Cerebellar nuclear complex (tissue), 1 donor: ENCODE results near the gene TOR1AIP2.
A peak's percentile ranks its signal among the peaks of the same experiment; 100 is the strongest.

Experiments used
- DNase-seq, 2 experiments: peaks; one replicate each; lab custom pipeline; 2025; lab: John Stamatoyannopoulos, UW

Gene TOR1AIP2

GRCh38 chr1:179877586-179878265, at the start of gene TOR1AIP2:
TOR1AIP2 (minus strand) TSS chr1:179877803; CDS start chr1:179852665, 25,138 bp downstream.
- DNase-seq = peak; percentile 36 to 87

- no peak for DNase-seq
Measured at GRCh38 chr1:179926850-179927205, 49.2 kb upstream of the TOR1AIP2 start.

- DNase-seq = no peak
Measured at GRCh38 chr1:179925922-179926849, 48.6 kb upstream of the TOR1AIP2 start.

GRCh38 chr1:179925302-179925701, 47.7 kb upstream of the TOR1AIP2 start:
- DNase-seq = no peak

GRCh38 chr1:179924268-179924667, 46.7 kb upstream of the TOR1AIP2 start:
- no peak for DNase-seq

- DNase-seq = no peak
Measured at GRCh38 chr1:179923029-179923428, 45.4 kb upstream of the TOR1AIP2 start.

GRCh38 chr1:179921981-179922872, 44.6 kb upstream of the TOR1AIP2 start:
- no peak for DNase-seq

- DNase-seq = no peak
Measured at GRCh38 chr1:179921472-179921871, 43.9 kb upstream of the TOR1AIP2 start.

GRCh38 chr1:179917601-179918429, 40.2 kb upstream of the TOR1AIP2 start:
- no peak for DNase-seq

GRCh38 chr1:179911812-179912211, 34.2 kb upstream of the TOR1AIP2 start:
- DNase-seq = no peak

- DNase-seq = no peak
Measured at GRCh38 chr1:179910934-179911333, 33.3 kb upstream of the TOR1AIP2 start.

GRCh38 chr1:179889589-179889988, 12.0 kb upstream of the TOR1AIP2 start:
- no peak for DNase-seq

- DNase-seq = no peak
Measured at GRCh38 chr1:179888071-179888470, 10.5 kb upstream of the TOR1AIP2 start.

GRCh38 chr1:179883745-179884138, 6.1 kb upstream of the TOR1AIP2 start:
- DNase-seq = no peak

GRCh38 chr1:179883040-179883744, 5.6 kb upstream of the TOR1AIP2 start:
- DNase-seq = no peak

GRCh38 chr1:179882253-179883039, 4.8 kb upstream of the TOR1AIP2 start, which contains the start of gene TOR1AIP1:
TOR1AIP1 (plus strand) TSS chr1:179882285; CDS start chr1:179882503, 218 bp downstream.
- DNase-seq = peak; percentile 57 to 85

- DNase-seq = peak; percentile 50 to 85
Measured at GRCh38 chr1:179881642-179882252, 4.1 kb upstream of the TOR1AIP2 start.

- DNase-seq = no peak
Measured at GRCh38 chr1:179879797-179880196, 2.2 kb upstream of the TOR1AIP2 start.

GRCh38 chr1:179876300-179876715, 1.3 kb downstream of the TOR1AIP2 start:
- DNase-seq = no peak
